Thoracic aorta (tissue), 2 donors: Measurements from ENCODE around the gene MYO5A. TPM values are rescaled to one million over a fixed set of nuclear protein-coding genes. Genes with fewer than 3 reads are reported as not detected.
"Not testable (repeated sequence)": the region's sequence is repeated elsewhere in the genome, so short reads cannot be mapped to it uniquely, and the experiment has no call there.

ENCODE experiments used
- ATAC-seq: fragments of 150-250 bp; one replicate; pipeline ENCODE4 v1.8.0; 2017; ENCODE audit warnings: low read depth; ENCODE audit not compliant: insufficient number of reproducible peaks, low FRiP score
- DNase-seq: peaks from one replicate; pipeline ENCODE4 v3.0.0-alpha.2; 2020; ENCODE audit warnings: low spot score
- H3K27ac ChIP-seq, 2 donors: fragments of 200-600 bp; sonication (generic); 1 replicate in 1 of 2; 2 replicates in 1 of 2; pipeline ENCODE4 v1.5.1; 2016; ENCODE audit warnings: mild to moderate bottlenecking in 2 of 2, moderate library complexity in 2 of 2
- H3K27me3 ChIP-seq: fragments of 200-600 bp; sonication (generic); replicated peaks from 2 replicates; pipeline ENCODE4 v1.6.0; 2016; ENCODE audit warnings: mild to moderate bottlenecking; ENCODE audit not compliant: insufficient read depth
- H3K36me3 ChIP-seq: fragments of 200-600 bp; sonication (generic); one replicate; pipeline ENCODE4 v1.5.1; 2016
- H3K4me1 ChIP-seq, 2 donors: fragments of 200-600 bp; sonication (generic); 1 replicate in 1 of 2; 2 replicates in 1 of 2; pipeline versions ENCODE4 v1.5.1 to v1.6.0; 2016; ENCODE audit warnings: low read depth in 2 of 2, mild to moderate bottlenecking in 1 of 2; ENCODE audit not compliant: control insufficient read depth in 1 of 2
- H3K4me3 ChIP-seq: fragments of 200-600 bp; sonication (generic); 2 replicates; pipeline ENCODE4 v1.5.1; 2016; ENCODE audit warnings: mild to moderate bottlenecking
- H3K9me3 ChIP-seq: fragments of 200-600 bp; sonication (generic); 2 replicates; pipeline ENCODE4 v1.5.1; 2016
- CTCF ChIP-seq: fragments of 200-600 bp; sonication (generic); IDR thresholded peaks from one replicate; pipeline ENCODE4 v1.5.1; 2019; ENCODE audit warnings: antibody characterized with exemption
- total RNA-seq, 2 donors: library from RNA; depleted of rRNA; stranded (reverse); fragments of >200 nt; gene quantifications; one replicate each; pipeline versions ENCODE4 v1.1.0 to v1.2.3, GENCODE V29; 2016

Gene MYO5A
- total RNA-seq, 2 donors from 2014 or later, result 37.6 to 58.8 TPM

GRCh38 chr15:52441841-52442240, 86.8 kb downstream of the MYO5A start:
- Histone ChIP-seq H3K27me3 (no peaks in the 10 kb centered on the region), H3K9me3 (no peaks in the 10 kb centered on the region), H3K36me3 (no peaks in the 10 kb centered on the region), H3K4me3 (no peak overlapping the region), H3K27ac (no peak overlapping the region), H3K4me1 (no peaks in the 10 kb centered on the region)
- ATAC-seq, result no peak
- no peak for DNase-seq
- TF ChIP-seq CTCF, result no peak

- Histone ChIP-seq H3K4me3 (no peak overlapping the region), H3K36me3 (no peaks in the 10 kb centered on the region), H3K9me3 (no peaks in the 10 kb centered on the region), H3K27me3 (no peaks in the 10 kb centered on the region), H3K4me1 (no peaks in the 10 kb centered on the region), H3K27ac (no peak overlapping the region)
- ATAC-seq, result no peak
- DNase-seq, result no peak
- no peak for TF ChIP-seq CTCF
These were observed 87.7 kb downstream of the MYO5A start for GRCh38 chr15:52440946-52441345.

- Histone ChIP-seq H3K4me3 (no peak overlapping the region), H3K36me3 (no peaks in the 10 kb centered on the region), H3K27me3 (no peaks in the 10 kb centered on the region), H3K4me1 (no peaks in the 10 kb centered on the region), H3K9me3 (no peaks in the 10 kb centered on the region), H3K27ac (no peak overlapping the region)
- DNase-seq (no peak), ATAC-seq (no peak)
- TF ChIP-seq CTCF, result no peak
These were observed 88.3 kb downstream of the MYO5A start for GRCh38 chr15:52440414-52440813.

- no peak for ATAC-seq
- no peak for TF ChIP-seq CTCF
These were observed 89.2 kb downstream of the MYO5A start for GRCh38 chr15:52439470-52439869.

GRCh38 chr15:52439042-52439441, 89.6 kb downstream of the MYO5A start:
- not testable (repeated sequence) for ATAC-seq, H3K4me1 ChIP-seq, H3K36me3 ChIP-seq, H3K4me3 ChIP-seq, DNase-seq, H3K27me3 ChIP-seq, H3K9me3 ChIP-seq, H3K27ac ChIP-seq

More at GRCh38 chr15:52439470-52439869, 89.2 kb downstream of the MYO5A start:
- Histone ChIP-seq H3K27me3 (no peaks in the 10 kb centered on the region), H3K27ac (no peak overlapping the region), H3K9me3 (no peaks in the 10 kb centered on the region), H3K4me3 (no peak overlapping the region), H3K36me3 (no peaks in the 10 kb centered on the region), H3K4me1 (no peaks in the 10 kb centered on the region)
- no peak for DNase-seq

GRCh38 chr15:52438047-52438446, 90.6 kb downstream of the MYO5A start:
- DNase-seq (no peak), ATAC-seq (no peak)
- H3K36me3 ChIP-seq, result no peaks in the 10 kb centered on the region

More at GRCh38 chr15:52438047-52438446, 90.6 kb downstream of the MYO5A start:
- no peaks in the 10 kb centered on the region for H3K9me3 ChIP-seq
- no peak overlapping the region for H3K4me3 ChIP-seq
- H3K27me3 ChIP-seq, result no peaks in the 10 kb centered on the region
- no peaks in the 10 kb centered on the region for H3K4me1 ChIP-seq
- TF ChIP-seq CTCF, result no peak
- no peak overlapping the region for H3K27ac ChIP-seq
